ENCODE data around the gene NCR3LG1. TPM values are rescaled to one million over a fixed set of nuclear protein-coding genes. Genes with fewer than 3 reads are reported as not detected.

The NCR3LG1 gene
- polyA plus RNA-seq, 1 of the 3 experiments (the other 2 are of a cell fraction), result 0.67 TPM

- Histone ChIP-seq H3K4me3 (ENCODE audit: low read depth in 2 of 2, low read length in 1 of 2) (no peak overlapping the region), H3K9ac (no peak overlapping the region), H3K79me2 (ENCODE audit: insufficient read depth) (no peaks in the 10 kb centered on the region), H3K27me3 (ENCODE audit: insufficient read depth) (no peaks in the 10 kb centered on the region), H3K9me3 (no peaks in the 10 kb centered on the region), H3K4me2 (peak overlapping the region; percentile 11; the same call in 1 of the 2 replicates), H3F3A (replicated peaks; ENCODE audit: insufficient read depth) (no peaks in the 10 kb centered on the region), H3K27ac (ENCODE audit: low read depth in 2 of 2, low read length in 1 of 2) (no peak overlapping the region), H3K36me3 (replicated peaks in 1 of 2; ENCODE audit: control insufficient read depth in 1 of 2, insufficient read depth in 2 of 2, low read length in 1 of 2) (no peaks in the 10 kb centered on the region), H3K4me1 (ENCODE audit: control insufficient read depth in 1 of 2, insufficient read depth in 2 of 2, low read depth in 1 of 2, low read length in 1 of 2) (peaks cover 0 to 4% of the 10 kb centered on the region in 2 experiments; a peak in 1 of 4 replicates), H4K20me1 (ENCODE audit: insufficient read depth) (no peaks in the 10 kb centered on the region), H2AFZ (ENCODE audit: low read depth) (no peak overlapping the region), H3K9me2 (no peaks in the 10 kb centered on the region)
- no peak for TF ChIP-seq TCF12 (IDR thresholded peaks at IDR 0.05)
- TF ChIP-seq YY1 (IDR thresholded peaks at IDR 0.05; ENCODE audit: low read depth), result no peak
- TF ChIP-seq FOXJ3 (CRISPR knock-in tag; IDR thresholded peaks at IDR 0.05), result no peak
- no peak for TF ChIP-seq EP300 (IDR thresholded peaks at IDR 0.05; ENCODE audit: borderline replicate concordance in 1 of 2, low read depth in 1 of 2, low read length in 1 of 2)
- no peak for TF ChIP-seq IRF3 (IDR thresholded peaks at IDR 0.05; ENCODE audit: low read depth, low read length)
- no peak for TF ChIP-seq MEF2A (IDR thresholded peaks at IDR 0.05; ENCODE audit: borderline replicate concordance, low read depth)
- TF ChIP-seq CHD2 (IDR thresholded peaks at IDR 0.05; ENCODE audit: low read length, partially characterized antibody), result no peak
- TF ChIP-seq ELF1 (IDR thresholded peaks at IDR 0.05), result no peak
- no peak for TF ChIP-seq TAF1 (IDR thresholded peaks at IDR 0.05; ENCODE audit: borderline replicate concordance, low read depth, low read length)
- TF ChIP-seq POLR2AphosphoS5 (IDR thresholded peaks at IDR 0.05; ENCODE audit: low read depth, low read length), result no peak
- TF ChIP-seq JUND (IDR thresholded peaks at IDR 0.05), result no peak
- TF ChIP-seq GABPA (IDR thresholded peaks at IDR 0.05; ENCODE audit: low read depth), result no peak
- TF ChIP-seq MAX (IDR thresholded peaks at IDR 0.05; ENCODE audit: low read depth), result no peak
- 77% methylated on average over 4 of the region's 4 CpGs for WGBS (ENCODE audit: low lambda C conversion rate)
- DNase-seq, result no peak
- POLR2A ChIA-PET, result no interaction called here
- CTCF ChIA-PET, result interaction anchor here (18.5 kb wide), 1 partner anchor 132 kb away, joined by 1101 read pairs; no protein-coding TSS in a partner anchor
Observed at GRCh38 chr11:17381156-17381555, 29.6 kb downstream of the NCR3LG1 start.

- H3K27ac ChIP-seq (ENCODE audit: low read depth in 2 of 2, low read length in 1 of 2), result no peak overlapping the region
- no peak overlapping the region for H3K9ac ChIP-seq
- H4K20me1 ChIP-seq (ENCODE audit: insufficient read depth), result no peaks in the 10 kb centered on the region
- H2AFZ ChIP-seq (ENCODE audit: low read depth), result no peak overlapping the region
- ChIA-PET CTCF (interaction anchor here (1.1 to 18.5 kb wide), 9 partner anchors 16 to 591 kb away, joined by 3 to 1101 read pairs (median 7); no protein-coding TSS in a partner anchor), POLR2A (no interaction called here)
- H3F3A ChIP-seq (replicated peaks; ENCODE audit: insufficient read depth), result no peaks in the 10 kb centered on the region
- H3K9me2 ChIP-seq, result no peaks in the 10 kb centered on the region
- no peak overlapping the region for H3K4me3 ChIP-seq (ENCODE audit: low read depth in 2 of 2, low read length in 1 of 2)
- WGBS (ENCODE audit: low lambda C conversion rate), result 76% methylated on average over 8 of the region's 8 CpGs
- peaks cover 0 to 4% of the 10 kb centered on the region in 2 experiments; a peak in 1 of 4 replicates for H3K4me1 ChIP-seq (ENCODE audit: control insufficient read depth in 1 of 2, insufficient read depth in 2 of 2, low read depth in 1 of 2, low read length in 1 of 2)
- no peak for DNase-seq
- no peaks in the 10 kb centered on the region for H3K36me3 ChIP-seq (replicated peaks in 1 of 2; ENCODE audit: control insufficient read depth in 1 of 2, insufficient read depth in 2 of 2, low read length in 1 of 2)
- no peaks in the 10 kb centered on the region for H3K27me3 ChIP-seq (ENCODE audit: insufficient read depth)
- H3K79me2 ChIP-seq (ENCODE audit: insufficient read depth), result no peaks in the 10 kb centered on the region
- TF ChIP-seq CTCF (IDR thresholded peaks at IDR 0.05), result no peak
- TF ChIP-seq EZH2phosphoT487 (IDR thresholded peaks at IDR 0.05; ENCODE audit: borderline replicate concordance, low read depth), result no peak
- TF ChIP-seq ZBTB33 (IDR thresholded peaks at IDR 0.05; ENCODE audit: borderline replicate concordance, low read depth), result no peak
- TF ChIP-seq TAF1 (IDR thresholded peaks at IDR 0.05; ENCODE audit: borderline replicate concordance, low read depth, low read length), result no peak
- no peak for TF ChIP-seq RXRA (IDR thresholded peaks at IDR 0.05; ENCODE audit: borderline replicate concordance, low read depth)
- no peak for TF ChIP-seq RFX5 (IDR thresholded peaks at IDR 0.05; ENCODE audit: low read length)
- no peak for TF ChIP-seq GATA2 (CRISPR knock-in tag; IDR thresholded peaks at IDR 0.05)
- H3K9me3 ChIP-seq, result no peaks in the 10 kb centered on the region
- no peak overlapping the region for H3K4me2 ChIP-seq
Observed at GRCh38 chr11:17382046-17382728, 30.6 kb downstream of the NCR3LG1 start.
